SH-SY5Y (cell line): ENCODE data around the gene COA6.

Experiments used
- GATA2 ChIP-seq: IDR thresholded peaks from 2 replicates; pipeline ENCODE4 v1.6.1; 2011; ENCODE audit warnings: mild to moderate bottlenecking, low read depth, low read length
- GATA3 ChIP-seq: IDR thresholded peaks from 2 replicates; pipeline ENCODE4 v1.6.1; 2011; ENCODE audit warnings: low read depth, mild to moderate bottlenecking, low read length, moderate library complexity

DNA sequence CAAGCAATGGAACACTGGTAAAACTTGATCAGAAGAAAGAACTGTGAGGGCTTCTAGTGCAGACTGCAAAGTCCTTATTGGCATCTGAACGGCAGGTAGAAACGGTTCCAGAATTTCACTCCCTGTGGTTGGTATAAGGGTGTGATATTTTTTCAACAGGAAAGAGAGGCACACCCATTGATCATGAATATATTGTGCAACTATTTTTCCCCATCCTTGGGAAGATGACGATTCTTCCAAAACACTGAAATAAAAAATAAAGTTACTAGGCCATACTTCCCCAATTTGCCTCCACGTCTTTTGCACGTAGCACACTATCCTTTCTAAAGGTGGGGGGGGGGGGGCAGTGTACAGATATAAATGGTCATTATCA lies 56.2 kb downstream of the COA6 start:
- TF ChIP-seq GATA3: no peak
- TF ChIP-seq GATA2: no peak
